ENCODE data around the gene PTPRZ1.

PTPRZ1 gene

GRCh38 chr7:122063146-122063545, 190.2 kb downstream of the PTPRZ1 start:
- DNase-seq = no peak

GRCh38 chr7:122064971-122065370, 192.0 kb downstream of the PTPRZ1 start:
- no peak for DNase-seq

GRCh38 chr7:122067077-122067476, 194.1 kb downstream of the PTPRZ1 start:
- no peak for DNase-seq

GRCh38 chr7:122068046-122068445, 195.1 kb downstream of the PTPRZ1 start:
- DNase-seq = no peak

- no peak for DNase-seq
Observed at GRCh38 chr7:122068999-122069398, 196.0 kb downstream of the PTPRZ1 start.

GRCh38 chr7:122070062-122070461, 197.1 kb downstream of the PTPRZ1 start:
- no peak for DNase-seq

GRCh38 chr7:122070834-122071233, 197.9 kb downstream of the PTPRZ1 start:
- DNase-seq = no peak

GRCh38 chr7:122072272-122072671, 199.3 kb downstream of the PTPRZ1 start:
- no peak for DNase-seq

- no peak for DNase-seq
Observed at GRCh38 chr7:122072924-122073599, 200.1 kb downstream of the PTPRZ1 start.

- DNase-seq = no peak
Observed at GRCh38 chr7:122073635-122074034, 200.7 kb downstream of the PTPRZ1 start.

GRCh38 chr7:122082160-122082559, 209.2 kb downstream of the PTPRZ1 start:
- no peak for DNase-seq

GRCh38 chr7:122082670-122083069, 209.7 kb downstream of the PTPRZ1 start:
- no peak for DNase-seq

- DNase-seq = peak in 3 of 4 experiments; percentile 1 to 26 (median 5)
Observed at GRCh38 chr7:122092964-122093797, 220.2 kb downstream of the PTPRZ1 start.

- no peak for DNase-seq
Observed at GRCh38 chr7:122094549-122094948, 221.6 kb downstream of the PTPRZ1 start.

GRCh38 chr7:122095642-122096041, 222.7 kb downstream of the PTPRZ1 start:
- DNase-seq = no peak

- no peak for DNase-seq
Observed at GRCh38 chr7:122100021-122100420, 227.1 kb downstream of the PTPRZ1 start.

GRCh38 chr7:122103064-122103463, 230.1 kb downstream of the PTPRZ1 start:
- DNase-seq = no peak

Data from activated CD4-positive, CD25-positive, alpha-beta regulatory T cell (primary cell).